ENCODE measurements around the gene MORC4.

DNA sequence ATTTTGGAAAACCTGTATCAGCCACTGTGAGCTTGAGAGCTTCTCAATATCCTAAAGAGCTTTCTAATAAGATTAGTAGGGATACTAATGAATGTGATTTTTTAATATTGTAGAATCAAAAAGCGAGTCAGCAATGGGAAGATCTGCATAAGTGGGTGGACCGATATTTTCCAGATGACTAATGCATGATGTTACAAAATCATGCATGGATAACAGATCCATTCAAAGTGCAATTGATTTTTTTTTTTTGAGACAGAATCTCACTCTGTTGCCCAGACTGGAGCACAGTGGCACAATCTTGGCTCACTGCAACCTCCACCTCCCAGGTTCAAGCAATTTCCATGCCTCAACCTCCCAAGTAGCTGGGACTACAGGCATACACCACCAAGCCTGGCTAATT, 87.1 kb downstream of the MORC4 start:
- TF ChIP-seq EZH2 (IDR thresholded peaks at IDR 0.05; ENCODE audit: insufficient read depth, low read length), result no peak
- TF ChIP-seq, protein P1, sequence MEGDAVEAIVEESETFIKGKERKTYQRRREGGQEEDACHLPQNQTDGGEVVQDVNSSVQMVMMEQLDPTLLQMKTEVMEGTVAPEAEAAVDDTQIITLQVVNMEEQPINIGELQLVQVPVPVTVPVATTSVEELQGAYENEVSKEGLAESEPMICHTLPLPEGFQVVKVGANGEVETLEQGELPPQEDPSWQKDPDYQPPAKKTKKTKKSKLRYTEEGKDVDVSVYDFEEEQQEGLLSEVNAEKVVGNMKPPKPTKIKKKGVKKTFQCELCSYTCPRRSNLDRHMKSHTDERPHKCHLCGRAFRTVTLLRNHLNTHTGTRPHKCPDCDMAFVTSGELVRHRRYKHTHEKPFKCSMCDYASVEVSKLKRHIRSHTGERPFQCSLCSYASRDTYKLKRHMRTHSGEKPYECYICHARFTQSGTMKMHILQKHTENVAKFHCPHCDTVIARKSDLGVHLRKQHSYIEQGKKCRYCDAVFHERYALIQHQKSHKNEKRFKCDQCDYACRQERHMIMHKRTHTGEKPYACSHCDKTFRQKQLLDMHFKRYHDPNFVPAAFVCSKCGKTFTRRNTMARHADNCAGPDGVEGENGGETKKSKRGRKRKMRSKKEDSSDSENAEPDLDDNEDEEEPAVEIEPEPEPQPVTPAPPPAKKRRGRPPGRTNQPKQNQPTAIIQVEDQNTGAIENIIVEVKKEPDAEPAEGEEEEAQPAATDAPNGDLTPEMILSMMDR (IDR thresholded peaks at IDR 0.05; ENCODE audit: insufficient read depth, low read depth, low read length), result no peak
